Heart left ventricle (tissue), 16 donors: ENCODE data around the gene TAF1B. TPM values are rescaled to one million over a fixed set of nuclear protein-coding genes. Genes with fewer than 3 reads are reported as not detected.

Experiments
- ATAC-seq, 4 donors: fragments of 200-7000 bp; cut with Tn5 transposase; one replicate each; pipeline ENCODE4 v1.9.1; 2020 to 2022; ENCODE audit warnings: moderate library complexity in 4 of 4, mild to moderate bottlenecking in 3 of 4, moderate number of reproducible peaks in 1 of 4
- DNase-seq, 5 donors: peaks; one replicate each; pipeline ENCODE4 v3.0.0-alpha.2; 2020
- H3K27ac ChIP-seq, 12 donors: fragments of 200-600 bp; sonication (generic) in 4 of 12; one replicate each; pipeline versions ENCODE4 v1.5.0 to v1.8.0; 2016 to 2022; ENCODE audit warnings: mild to moderate bottlenecking in 2 of 12
- H3K27me3 ChIP-seq, 9 donors: fragments of 200-600 bp; sonication (generic) in 2 of 9; one replicate each; pipeline versions ENCODE4 v1.5.1 to v1.8.0; 2016 to 2022; ENCODE audit warnings: mild to moderate bottlenecking in 3 of 9
- H3K36me3 ChIP-seq, 9 donors: fragments of 200-600 bp; sonication (generic) in 2 of 9; one replicate each; pipeline versions ENCODE4 v1.5.0 to v1.8.0; 2018 to 2022; ENCODE audit warnings: mild to moderate bottlenecking in 2 of 9
- H3K4me1 ChIP-seq, 12 donors: fragments of 200-600 bp; sonication (generic) in 4 of 12; one replicate each; pipeline versions ENCODE4 v1.5.0 to v1.8.0; 2016 to 2022; ENCODE audit warnings: mild to moderate bottlenecking in 3 of 12
- H3K4me3 ChIP-seq, 12 donors: fragments of 200-600 bp; sonication (generic) in 4 of 12; one replicate each; pipeline versions ENCODE4 v1.5.0 to v1.8.0; 2017 to 2022; ENCODE audit warnings: mild to moderate bottlenecking in 9 of 12, moderate library complexity in 4 of 12
- H3K9me3 ChIP-seq, 12 donors: fragments of 200-600 bp; sonication (generic) in 4 of 12; one replicate each; pipeline versions ENCODE4 v1.5.0 to v1.8.0; 2016 to 2022; ENCODE audit warnings: mild to moderate bottlenecking in 1 of 12
- POLR2A ChIP-seq, 2 donors: fragments of 450-650 bp; IDR thresholded peaks; one replicate each; pipeline ENCODE4 v1.6.1; 2017; ENCODE audit warnings: antibody characterized with exemption in 2 of 2, mild to moderate bottlenecking in 2 of 2, moderate library complexity in 2 of 2
- WGBS, 4 donors: extraction: QIAGEN DNeasy Blood & Tissue Kit in 2 of 4; methylation state at CpG; one replicate each; pipeline versions ENCODE4 v1.1.5 to v1.1.7; 2013 to 2018; 5-methylcytosine and 5-hydroxymethylcytosine counted together
- intact Hi-C, 10 donors: fragments of 100-400 bp; cut with DNase I; formaldehyde crosslinking; loops; one replicate each; pipeline versions ENCODE4 v1.11.1 to v1.14.2; 2022
- polyA plus RNA-seq, 2 donors: library from polyadenylated mRNA; stranded (reverse); fragments of 200-250 nt; gene quantifications; one replicate each; pipeline ENCODE4 v1.2.3, GENCODE V29; 2013
- total RNA-seq, 9 donors: library from RNA; depleted of rRNA in 2 of 9; stranded (reverse); fragments of >200 nt in 2 of 9; fragmentation: NEBNext Ultra II Directional in 3 of 9; extraction: Animal tissue kit (Norgen Biotek cat#: 25700) in 3 of 9; gene quantifications; one replicate each; pipeline versions ENCODE4 v1.1.0 to v1.2.4, GENCODE V29; 2016 to 2023
- TF ChIP-seq, protein P1 (sequence below), 12 donors: fragments of 200-600 bp; sonication (generic) in 4 of 12; IDR thresholded peaks; one replicate each; pipeline versions ENCODE4 v1.5.0 to v1.8.0; 2018 to 2022; ENCODE audit warnings: antibody characterized with exemption in 12 of 12, mild to moderate bottlenecking in 5 of 12
- donor health status: ischemic (EF 13 %, LVEDD 7.1; RV severe dilation, severe dysfunction).
- donor health status: healthy with polysubstance abuse.
- donor health status: DM: no; HTN: yes; CAD: no.
- donor health status: DM: no; HTN: no; CAD: no.
- donor health status: ischemic (EF 25% LVEDD 6.9; RV normal size, moderate dysfunction).
- donor health status: ischemic (EF 25% LVEDD 5.7; RV mildly dilated, moderate dysfunction).
- donor health status: healthy.
- donor health status: DM: yes; HTN: yes; CAD: no.
- donor health status: ischemic (EF 35%, LVEDD 5.7; RV mildly dilated, moderate dysfunction).
- donor health status: nonischemic (EF 11% LVEDD 7.7; RV severe dilation, severe dysfunction).
- donor health status: DM: yes; HTN: yes; CAD: no.
- donor health status: PGD.
- donor health status: ischemic (EF 29% LVEDD 5.4; RV normal size, mild dysfunction).
- donor health status: nonischemic (EF 23%, LVEDD 6.1; RV moderate dilation, normal function).

The TAF1B gene
- total and polyA plus RNA-seq, 11 donors: 1.1 to 13.9 (median 4.7) TPM

DNA sequence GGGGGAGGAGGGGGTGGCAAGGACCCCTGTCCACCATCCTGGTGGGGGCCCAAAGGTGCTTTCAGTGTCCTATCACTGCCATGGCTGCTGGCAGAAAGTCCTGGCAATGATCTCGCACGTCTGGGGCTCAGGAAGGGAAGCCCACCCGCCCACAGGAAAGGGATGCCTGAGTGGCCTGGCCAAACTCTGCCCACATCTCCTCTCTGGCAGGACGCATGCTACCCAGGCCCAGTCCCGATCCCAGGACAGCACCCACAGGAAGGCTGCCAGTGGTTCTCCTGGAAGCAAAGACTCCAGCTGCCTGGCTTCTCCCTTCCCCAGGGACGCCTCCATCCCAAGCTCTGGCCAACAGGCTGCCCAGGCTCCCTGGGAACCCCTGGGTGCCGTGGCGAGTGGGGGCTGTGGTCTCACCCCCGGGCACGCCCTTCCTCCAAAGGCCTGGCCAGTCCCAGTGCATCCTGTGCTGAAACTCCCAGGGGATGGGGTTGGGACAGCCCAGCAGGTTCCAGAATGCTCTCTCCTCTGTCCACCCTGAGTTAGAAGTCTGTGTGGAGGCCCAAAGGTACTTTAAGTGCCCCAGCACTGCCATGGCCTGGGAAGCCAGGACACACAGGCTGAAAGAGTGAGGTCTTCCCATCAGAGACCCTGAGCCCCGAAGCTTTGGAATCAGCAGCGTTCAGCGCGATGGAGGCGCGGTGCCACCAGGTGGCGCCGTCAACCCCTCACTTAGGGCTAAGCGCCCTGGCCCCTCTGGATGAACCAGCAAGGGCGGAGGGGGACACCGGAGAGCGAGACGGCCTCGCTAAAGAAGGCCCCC lies 29.8 kb upstream of the TAF1B start:
- H3K9me3 ChIP-seq: no peaks in the 10 kb centered on the region
- no peak for TF ChIP-seq POLR2A (IDR thresholded peaks at IDR 0.05)
- TF ChIP-seq, protein P1, sequence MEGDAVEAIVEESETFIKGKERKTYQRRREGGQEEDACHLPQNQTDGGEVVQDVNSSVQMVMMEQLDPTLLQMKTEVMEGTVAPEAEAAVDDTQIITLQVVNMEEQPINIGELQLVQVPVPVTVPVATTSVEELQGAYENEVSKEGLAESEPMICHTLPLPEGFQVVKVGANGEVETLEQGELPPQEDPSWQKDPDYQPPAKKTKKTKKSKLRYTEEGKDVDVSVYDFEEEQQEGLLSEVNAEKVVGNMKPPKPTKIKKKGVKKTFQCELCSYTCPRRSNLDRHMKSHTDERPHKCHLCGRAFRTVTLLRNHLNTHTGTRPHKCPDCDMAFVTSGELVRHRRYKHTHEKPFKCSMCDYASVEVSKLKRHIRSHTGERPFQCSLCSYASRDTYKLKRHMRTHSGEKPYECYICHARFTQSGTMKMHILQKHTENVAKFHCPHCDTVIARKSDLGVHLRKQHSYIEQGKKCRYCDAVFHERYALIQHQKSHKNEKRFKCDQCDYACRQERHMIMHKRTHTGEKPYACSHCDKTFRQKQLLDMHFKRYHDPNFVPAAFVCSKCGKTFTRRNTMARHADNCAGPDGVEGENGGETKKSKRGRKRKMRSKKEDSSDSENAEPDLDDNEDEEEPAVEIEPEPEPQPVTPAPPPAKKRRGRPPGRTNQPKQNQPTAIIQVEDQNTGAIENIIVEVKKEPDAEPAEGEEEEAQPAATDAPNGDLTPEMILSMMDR (IDR thresholded peaks at IDR 0.05): peak; percentile 84 to 95 (median 91)
- WGBS, 4 donors: 16 to 20% (median 18%) methylated on average over 20 to 24 of the region's 24 CpGs
- peak; percentile 69 to 90 (median 82) for ATAC-seq
- intact Hi-C loops: loop anchor here in 9 of 10 donors (2.0 to 10.0 kb wide), 8 partner anchors 139 to 621 kb away; partner anchors contain the start of gene GRHL1 (in 3 of the 9)
- peak in 4 of 5 donors; percentile 58 to 78 (median 70) for DNase-seq
- peaks cover 3 to 16% (median 11%) of the 10 kb centered on the region in 12 donors for H3K4me1 ChIP-seq
- peak overlapping the region in 9 of 12 donors; percentile 1 to 37 (median 17) for H3K4me3 ChIP-seq
- H3K27ac ChIP-seq: no peak overlapping the region
- no peaks in the 10 kb centered on the region for H3K27me3 ChIP-seq
- H3K36me3 ChIP-seq: no peaks in the 10 kb centered on the region

DNA sequence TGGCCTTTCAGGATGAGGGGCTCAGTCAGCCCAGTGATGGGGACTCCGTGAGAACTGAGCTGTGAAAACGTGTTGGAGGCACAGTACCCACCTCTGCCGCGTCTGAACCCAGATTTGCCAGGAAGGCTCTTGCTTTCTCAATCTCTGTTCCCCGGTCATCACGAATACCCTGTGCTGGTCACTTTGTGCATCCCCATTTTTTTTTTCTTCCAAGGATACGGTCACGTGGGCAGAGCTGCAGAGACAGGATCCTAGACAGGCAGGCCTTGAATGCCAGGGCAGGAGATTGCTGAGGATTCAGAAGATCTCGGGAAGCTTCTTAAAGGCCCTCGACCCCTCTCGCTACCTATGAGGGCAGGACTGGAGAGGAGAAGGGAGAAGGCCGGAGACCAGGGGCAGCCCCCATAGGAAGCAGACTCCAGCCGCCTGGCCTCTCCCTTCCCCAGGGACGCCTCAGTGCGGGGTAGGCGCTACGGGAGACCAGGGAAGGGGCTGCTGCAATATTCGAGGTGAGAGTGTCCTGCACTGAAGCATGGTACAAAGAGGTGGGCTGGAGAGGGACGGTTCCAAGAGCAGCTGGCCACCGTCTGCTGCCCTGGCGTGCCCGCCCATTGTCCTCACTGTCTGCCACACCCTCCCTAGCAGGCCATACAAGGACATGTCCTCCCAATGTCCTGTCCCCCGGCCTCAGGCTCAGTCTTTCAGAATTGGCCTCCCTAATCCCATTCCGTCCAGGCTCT lies 29.0 kb upstream of the TAF1B start:
- peak overlapping the region in 9 of 12 donors; percentile 1 to 37 (median 17) for H3K4me3 ChIP-seq
- TF ChIP-seq POLR2A (IDR thresholded peaks at IDR 0.05): no peak
- TF ChIP-seq, protein P1 (IDR thresholded peaks at IDR 0.05): peak in 6 of 12 donors; percentile 1 to 25 (median 16)
- ATAC-seq: peak in 2 of 4 donors; percentile 6 to 19

DNA sequence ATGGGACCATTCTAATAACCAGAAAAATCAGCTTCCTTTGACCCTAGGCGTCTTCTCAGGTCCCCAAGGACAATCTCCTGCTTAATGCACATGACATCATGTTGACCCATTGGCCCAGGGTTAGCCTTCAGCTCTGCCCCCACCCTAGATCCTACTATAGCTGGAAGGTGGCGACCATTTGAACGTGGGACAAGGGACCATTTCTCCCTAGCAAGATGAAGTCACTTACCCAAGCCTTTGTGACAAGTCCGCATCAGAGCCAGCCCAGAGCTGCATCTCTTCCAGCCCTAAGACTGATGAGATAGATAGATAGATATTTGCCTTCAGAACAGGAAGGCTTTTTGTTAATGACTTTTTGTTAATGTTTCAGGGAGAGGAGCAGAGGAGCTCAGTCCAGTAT lies 28.2 kb upstream of the TAF1B start:
- intact Hi-C loops: loop anchor here in 7 of 10 donors (10.0 kb wide), 4 partner anchors 140 to 620 kb away; partner anchors contain the start of gene GRHL1 (in 2 of the 7)

More for the DNA sequence above, 29.0 kb upstream of the TAF1B start:
- intact Hi-C loops: loop anchor here in 9 of 10 donors (5.0 to 10.0 kb wide), 7 partner anchors 138 to 621 kb away; partner anchors contain the start of gene GRHL1 (in 3 of the 9)
- WGBS, 4 donors: 65 to 70% (median 66%) methylated on average over 23 to 24 of the region's 24 CpGs
- no peaks in the 10 kb centered on the region for H3K27me3 ChIP-seq
- no peak for DNase-seq
- H3K36me3 ChIP-seq: no peaks in the 10 kb centered on the region
- peaks cover 3 to 16% (median 11%) of the 10 kb centered on the region in 12 donors for H3K4me1 ChIP-seq
- H3K9me3 ChIP-seq: no peaks in the 10 kb centered on the region
- no peak overlapping the region for H3K27ac ChIP-seq

More for the DNA sequence above, 28.2 kb upstream of the TAF1B start:
- no peak for ATAC-seq
- H3K36me3 ChIP-seq: no peaks in the 10 kb centered on the region
- no peak for DNase-seq
- H3K27ac ChIP-seq: no peak overlapping the region
- H3K4me3 ChIP-seq: no peak overlapping the region
- no peak for TF ChIP-seq POLR2A (IDR thresholded peaks at IDR 0.05)
- TF ChIP-seq, protein P1 (IDR thresholded peaks at IDR 0.05): no peak
- H3K4me1 ChIP-seq: peaks cover 3 to 16% (median 11%) of the 10 kb centered on the region in 12 donors
- 88 to 98% (median 97%) methylated on average over 4 of the region's 4 CpGs for WGBS, 4 donors
- no peaks in the 10 kb centered on the region for H3K9me3 ChIP-seq
- no peaks in the 10 kb centered on the region for H3K27me3 ChIP-seq
